ENCODE measurements around the gene CFDP1.

The CFDP1 gene

DNA sequence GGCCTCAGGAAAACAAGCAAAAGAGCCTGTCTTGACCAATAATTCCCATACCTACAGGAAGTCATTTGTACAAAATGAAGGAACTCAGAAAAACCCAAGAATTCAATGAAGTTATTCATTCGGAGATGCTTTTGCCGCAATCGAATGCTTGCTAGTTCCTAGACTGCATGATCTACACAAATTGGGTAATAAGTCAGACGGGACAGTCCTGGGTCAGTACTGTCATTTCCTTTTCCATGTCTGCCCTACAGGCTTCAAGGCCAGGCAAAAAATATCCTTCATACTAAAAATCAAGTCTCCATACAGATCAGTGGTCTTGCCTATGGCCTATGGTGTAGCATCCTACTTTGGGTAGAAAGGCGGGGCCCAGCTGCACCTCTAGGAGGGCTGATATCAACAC, 71.4 kb downstream of the CFDP1 start:
- no peak for DNase-seq (ENCODE audit: low read depth)
- TF ChIP-seq, protein P1, sequence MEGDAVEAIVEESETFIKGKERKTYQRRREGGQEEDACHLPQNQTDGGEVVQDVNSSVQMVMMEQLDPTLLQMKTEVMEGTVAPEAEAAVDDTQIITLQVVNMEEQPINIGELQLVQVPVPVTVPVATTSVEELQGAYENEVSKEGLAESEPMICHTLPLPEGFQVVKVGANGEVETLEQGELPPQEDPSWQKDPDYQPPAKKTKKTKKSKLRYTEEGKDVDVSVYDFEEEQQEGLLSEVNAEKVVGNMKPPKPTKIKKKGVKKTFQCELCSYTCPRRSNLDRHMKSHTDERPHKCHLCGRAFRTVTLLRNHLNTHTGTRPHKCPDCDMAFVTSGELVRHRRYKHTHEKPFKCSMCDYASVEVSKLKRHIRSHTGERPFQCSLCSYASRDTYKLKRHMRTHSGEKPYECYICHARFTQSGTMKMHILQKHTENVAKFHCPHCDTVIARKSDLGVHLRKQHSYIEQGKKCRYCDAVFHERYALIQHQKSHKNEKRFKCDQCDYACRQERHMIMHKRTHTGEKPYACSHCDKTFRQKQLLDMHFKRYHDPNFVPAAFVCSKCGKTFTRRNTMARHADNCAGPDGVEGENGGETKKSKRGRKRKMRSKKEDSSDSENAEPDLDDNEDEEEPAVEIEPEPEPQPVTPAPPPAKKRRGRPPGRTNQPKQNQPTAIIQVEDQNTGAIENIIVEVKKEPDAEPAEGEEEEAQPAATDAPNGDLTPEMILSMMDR (IDR thresholded peaks at IDR 0.05; ENCODE audit: control insufficient read depth, insufficient read depth, low read depth, low read length, missing control alignments): no peak
- H3K4me3 ChIP-seq (ENCODE audit: control insufficient read depth, low read depth, low read length): no peak overlapping the region

DNA sequence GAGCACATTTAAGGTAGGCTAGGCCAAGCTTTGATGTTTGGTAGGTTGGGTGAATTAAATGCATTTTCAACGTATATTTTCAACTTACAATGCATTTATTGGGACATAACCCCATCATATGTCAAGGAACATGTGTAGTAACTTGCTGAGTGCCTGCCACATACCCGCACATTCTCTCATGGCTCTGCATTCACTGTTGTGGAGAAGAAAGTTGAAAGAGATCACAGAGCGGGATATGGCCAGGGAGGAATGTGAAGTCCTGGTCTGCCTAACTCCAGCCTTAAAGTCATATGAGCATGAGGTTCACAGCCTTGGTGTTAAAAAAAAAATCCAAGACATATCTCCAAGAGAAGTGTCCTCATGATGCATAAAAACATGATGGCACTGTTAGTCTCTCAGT, 79.1 kb downstream of the CFDP1 start:
- TF ChIP-seq, protein P1 (IDR thresholded peaks at IDR 0.05; ENCODE audit: control insufficient read depth, insufficient read depth, low read depth, low read length, missing control alignments): no peak
- no peak for DNase-seq (ENCODE audit: low read depth)
- no peak overlapping the region for H3K4me3 ChIP-seq (ENCODE audit: control insufficient read depth, low read depth, low read length)

DNA sequence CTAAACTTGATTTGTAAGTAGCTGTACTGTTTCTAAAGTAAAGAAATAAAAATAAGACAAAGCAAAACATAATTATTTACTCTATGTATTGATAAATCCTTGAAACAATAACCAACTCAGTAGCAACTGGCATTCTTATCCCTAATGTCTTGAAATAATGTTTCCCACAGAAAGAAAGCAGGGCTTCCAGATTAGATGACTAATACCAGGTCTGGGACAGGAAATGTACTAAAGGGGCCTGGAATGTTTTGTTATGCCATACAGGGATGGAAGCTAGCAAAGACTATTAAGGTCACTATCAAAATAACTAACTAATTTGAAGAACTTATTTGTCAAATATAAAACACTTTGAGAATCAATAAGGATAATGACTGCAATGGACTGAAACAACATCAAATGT, 82.1 kb downstream of the CFDP1 start:
- H3K4me3 ChIP-seq (ENCODE audit: control insufficient read depth, low read depth, low read length): no peak overlapping the region
- no peak for DNase-seq (ENCODE audit: low read depth)
- TF ChIP-seq, protein P1 (IDR thresholded peaks at IDR 0.05; ENCODE audit: control insufficient read depth, insufficient read depth, low read depth, low read length, missing control alignments): no peak

DNA sequence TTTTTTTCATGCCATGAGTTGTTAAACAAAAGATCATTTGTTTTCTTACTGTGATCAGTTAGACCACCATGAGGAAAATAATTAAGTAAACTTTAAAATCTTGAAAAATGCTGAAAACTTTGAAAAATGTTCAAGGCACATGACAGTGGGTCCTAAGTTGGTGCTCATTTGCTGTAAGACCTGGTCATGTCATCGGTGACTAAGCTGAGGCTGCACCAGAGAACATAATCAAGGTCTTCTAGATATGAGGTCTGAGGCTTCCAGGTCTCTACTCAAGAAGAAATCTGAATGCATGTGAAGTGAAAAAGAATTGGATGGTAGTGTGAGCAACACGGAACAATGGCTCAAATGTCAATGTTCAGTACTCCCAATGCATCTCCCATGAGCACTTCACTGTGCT, 87.6 kb downstream of the CFDP1 start:
- TF ChIP-seq, protein P1 (IDR thresholded peaks at IDR 0.05; ENCODE audit: control insufficient read depth, insufficient read depth, low read depth, low read length, missing control alignments): no peak
- H3K4me3 ChIP-seq (ENCODE audit: control insufficient read depth, low read depth, low read length): no peak overlapping the region
- no peak for DNase-seq (ENCODE audit: low read depth)

DNA sequence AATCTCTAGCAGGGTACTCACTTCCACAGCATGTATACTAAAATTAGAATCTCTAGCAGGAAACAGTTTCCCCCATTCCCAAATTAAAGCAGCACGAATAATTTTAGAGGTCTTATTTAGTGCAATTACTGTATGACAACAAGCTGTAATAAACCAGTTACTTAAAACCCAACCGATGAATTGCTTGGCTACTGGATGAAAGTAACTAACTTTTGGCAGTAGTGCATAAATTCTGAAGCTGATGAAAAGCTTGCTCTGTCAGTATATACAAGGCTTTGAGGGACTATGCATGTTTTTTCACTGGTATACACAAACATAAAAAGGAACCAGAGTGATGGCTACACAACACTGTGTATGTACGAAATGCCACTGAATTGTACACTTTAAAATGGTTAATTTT, 89.4 kb downstream of the CFDP1 start:
- no peak for DNase-seq (ENCODE audit: low read depth)
- TF ChIP-seq, protein P1 (IDR thresholded peaks at IDR 0.05; ENCODE audit: control insufficient read depth, insufficient read depth, low read depth, low read length, missing control alignments): no peak

DNA sequence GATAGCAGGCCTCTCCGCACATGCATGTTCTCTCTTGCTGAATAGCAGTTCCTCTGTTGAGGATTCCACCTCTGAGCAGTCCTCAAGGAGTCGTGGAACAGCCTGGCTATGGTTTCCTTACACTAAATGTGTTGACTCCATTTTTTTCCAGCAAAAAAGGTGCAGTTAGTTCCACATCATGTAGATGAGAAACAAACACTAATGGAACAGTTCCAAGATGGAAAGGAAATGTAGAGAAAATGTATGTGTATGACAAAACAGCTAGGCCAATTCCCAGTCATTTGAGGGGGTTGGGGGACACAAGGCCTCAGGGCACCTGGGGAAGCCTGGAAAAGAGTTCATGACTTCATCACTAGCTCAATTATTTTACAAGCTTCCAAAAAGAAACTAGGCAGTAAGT, 90.0 kb downstream of the CFDP1 start:
- no peak overlapping the region for H3K4me3 ChIP-seq (ENCODE audit: control insufficient read depth, low read depth, low read length)
- TF ChIP-seq, protein P1 (IDR thresholded peaks at IDR 0.05; ENCODE audit: control insufficient read depth, insufficient read depth, low read depth, low read length, missing control alignments): no peak
- DNase-seq (ENCODE audit: low read depth): no peak

More for the DNA sequence above, 89.4 kb downstream of the CFDP1 start:
- no peak overlapping the region for H3K4me3 ChIP-seq (ENCODE audit: control insufficient read depth, low read depth, low read length)

DNA sequence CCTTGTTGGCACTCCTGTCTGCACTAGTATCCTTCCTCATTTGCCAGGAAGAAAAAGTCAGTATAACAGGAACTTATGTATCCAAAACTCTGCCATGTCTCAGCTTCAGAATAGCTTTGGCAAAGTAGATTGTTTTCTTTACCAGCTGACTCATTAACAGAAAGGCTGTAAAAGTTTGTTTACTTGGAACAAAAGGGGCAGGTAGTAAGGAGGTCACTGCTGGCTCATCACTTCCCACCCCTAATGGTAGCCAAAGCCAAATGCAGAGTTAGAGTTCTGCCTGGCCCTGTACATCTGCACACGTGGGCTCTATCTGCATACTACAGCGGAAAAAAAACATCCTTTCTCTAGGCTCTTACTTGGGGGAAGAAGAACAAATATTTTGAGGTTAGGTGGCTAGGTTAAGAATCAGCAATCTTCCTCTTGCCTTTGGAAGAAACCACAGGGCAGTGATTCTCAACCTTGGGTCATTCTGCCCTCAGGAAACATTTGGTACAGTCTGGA, 90.9 kb downstream of the CFDP1 start:
- TF ChIP-seq, protein P1 (IDR thresholded peaks at IDR 0.05; ENCODE audit: control insufficient read depth, insufficient read depth, low read depth, low read length, missing control alignments): no peak
- DNase-seq (ENCODE audit: low read depth): peak; percentile 33
- no peak overlapping the region for H3K4me3 ChIP-seq (ENCODE audit: control insufficient read depth, low read depth, low read length)
